Measurements from ENCODE around the gene PMS2. TPM values are rescaled to one million over a fixed set of nuclear protein-coding genes. Genes with fewer than 3 reads are reported as not detected.

Gene PMS2
- total RNA-seq, 4 donors from 2014 or later = 16.3 to 40.6 (median 21.6) TPM

- H3K36me3 ChIP-seq = peaks cover 91% of the 10 kb centered on the region
- 83% methylated on average over 3 of the region's 3 CpGs for WGBS
- DNase-seq (ENCODE audit: low spot score in 2 of 2) = no peak
- TF ChIP-seq, protein P1, sequence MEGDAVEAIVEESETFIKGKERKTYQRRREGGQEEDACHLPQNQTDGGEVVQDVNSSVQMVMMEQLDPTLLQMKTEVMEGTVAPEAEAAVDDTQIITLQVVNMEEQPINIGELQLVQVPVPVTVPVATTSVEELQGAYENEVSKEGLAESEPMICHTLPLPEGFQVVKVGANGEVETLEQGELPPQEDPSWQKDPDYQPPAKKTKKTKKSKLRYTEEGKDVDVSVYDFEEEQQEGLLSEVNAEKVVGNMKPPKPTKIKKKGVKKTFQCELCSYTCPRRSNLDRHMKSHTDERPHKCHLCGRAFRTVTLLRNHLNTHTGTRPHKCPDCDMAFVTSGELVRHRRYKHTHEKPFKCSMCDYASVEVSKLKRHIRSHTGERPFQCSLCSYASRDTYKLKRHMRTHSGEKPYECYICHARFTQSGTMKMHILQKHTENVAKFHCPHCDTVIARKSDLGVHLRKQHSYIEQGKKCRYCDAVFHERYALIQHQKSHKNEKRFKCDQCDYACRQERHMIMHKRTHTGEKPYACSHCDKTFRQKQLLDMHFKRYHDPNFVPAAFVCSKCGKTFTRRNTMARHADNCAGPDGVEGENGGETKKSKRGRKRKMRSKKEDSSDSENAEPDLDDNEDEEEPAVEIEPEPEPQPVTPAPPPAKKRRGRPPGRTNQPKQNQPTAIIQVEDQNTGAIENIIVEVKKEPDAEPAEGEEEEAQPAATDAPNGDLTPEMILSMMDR (IDR thresholded peaks at IDR 0.05) = no peak
- TF ChIP-seq POLR2AphosphoS5 (IDR thresholded peaks at IDR 0.05) (no peak), EP300 (IDR thresholded peaks at IDR 0.05) (no peak), POLR2A (IDR thresholded peaks at IDR 0.05) (no peak)
- peaks cover 7% of the 10 kb centered on the region for H3K4me1 ChIP-seq
- H3K27me3 ChIP-seq = no peaks in the 10 kb centered on the region
- no peak overlapping the region for H3K27ac ChIP-seq
- H3K9me3 ChIP-seq = no peaks in the 10 kb centered on the region
- H3K4me3 ChIP-seq = no peak overlapping the region
Observed at GRCh38 chr7:6031567-6031966, 22.7 kb upstream of the PMS2 start.

GRCh38 chr7:6030988-6031387 lies 22.1 kb upstream of the PMS2 start, which contains the start of gene ANKRD61:
Gene ANKRD61, plus strand, starts transcription at chr7:6031376. Its CDS starts 0 bp downstream, at chr7:6031376.
- no peak within 1 kb of the TSS for H3K4me3 ChIP-seq
- WGBS = 73% methylated on average over 2 of the region's 2 CpGs
- TF ChIP-seq EP300 (IDR thresholded peaks at IDR 0.05) (no peak), POLR2AphosphoS5 (IDR thresholded peaks at IDR 0.05) (no peak), POLR2A (IDR thresholded peaks at IDR 0.05) (no peak)
- TF ChIP-seq, protein P1 (IDR thresholded peaks at IDR 0.05) = no peak
- peaks cover 12% of the 10 kb centered on the region for H3K4me1 ChIP-seq
- no peaks in the 10 kb centered on the region for H3K9me3 ChIP-seq
- no peak within 1 kb of the TSS for H3K27ac ChIP-seq
- peaks cover 91% of the 10 kb centered on the region for H3K36me3 ChIP-seq
- DNase-seq (ENCODE audit: low spot score in 2 of 2) = no peak
- no peaks in the 10 kb centered on the region for H3K27me3 ChIP-seq

DNA sequence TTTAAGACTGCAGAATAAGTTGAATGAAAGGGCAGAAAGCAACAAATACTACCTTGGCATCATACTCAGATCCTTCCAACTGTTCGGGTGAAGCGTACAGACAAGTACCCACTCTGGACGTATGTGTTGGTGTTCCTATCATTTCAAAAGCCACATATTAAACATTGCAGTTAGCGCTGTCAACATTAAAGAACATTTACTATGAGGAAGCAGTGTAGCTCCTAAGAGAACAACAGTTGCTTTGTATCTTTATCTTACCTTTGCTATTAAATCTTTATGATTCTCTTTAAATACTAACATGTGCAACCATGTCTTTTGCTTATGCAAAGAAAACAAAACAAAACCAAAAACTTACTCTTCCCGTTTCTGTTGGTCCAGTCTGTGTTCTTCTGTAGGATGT lies 19.7 kb upstream of the PMS2 start:
- Histone ChIP-seq H3K27me3 (no peaks in the 10 kb centered on the region), H3K4me1 (peaks cover 12% of the 10 kb centered on the region), H3K36me3 (peaks cover 92% of the 10 kb centered on the region), H3K27ac (no peak overlapping the region), H3K9me3 (no peaks in the 10 kb centered on the region), H3K4me3 (no peak overlapping the region)
- WGBS = 91% methylated on average over 5 of the region's 5 CpGs
- TF ChIP-seq, protein P1 (IDR thresholded peaks at IDR 0.05) = no peak
- TF ChIP-seq EP300 (IDR thresholded peaks at IDR 0.05) (no peak), POLR2AphosphoS5 (IDR thresholded peaks at IDR 0.05) (no peak), POLR2A (IDR thresholded peaks at IDR 0.05) (no peak)
- no peak for DNase-seq (ENCODE audit: low spot score in 2 of 2)

- peaks cover 92% of the 10 kb centered on the region for H3K36me3 ChIP-seq
Observed at GRCh38 chr7:6027806-6028365, 19.0 kb upstream of the PMS2 start.

GRCh38 chr7:6026820-6027311 lies 18.0 kb upstream of the PMS2 start:
- DNase-seq (ENCODE audit: low spot score in 2 of 2) = no peak
- 69% methylated on average over 12 of the region's 12 CpGs for WGBS
- Histone ChIP-seq H3K9me3 (no peaks in the 10 kb centered on the region), H3K4me1 (peaks cover 12% of the 10 kb centered on the region), H3K4me3 (no peak overlapping the region), H3K27me3 (no peaks in the 10 kb centered on the region), H3K36me3 (peaks cover 93% of the 10 kb centered on the region), H3K27ac (peak overlapping the region; percentile 7)
- TF ChIP-seq POLR2AphosphoS5 (IDR thresholded peaks at IDR 0.05) (no peak), EP300 (IDR thresholded peaks at IDR 0.05) (no peak), POLR2A (IDR thresholded peaks at IDR 0.05) (no peak)
- TF ChIP-seq, protein P1 (IDR thresholded peaks at IDR 0.05) = no peak

More at GRCh38 chr7:6027806-6028365, 19.0 kb upstream of the PMS2 start:
- peak in 1 of 2 donors; percentile 1 for DNase-seq (ENCODE audit: low spot score in 2 of 2)
- Histone ChIP-seq H3K27me3 (no peaks in the 10 kb centered on the region), H3K4me3 (no peak overlapping the region), H3K9me3 (no peaks in the 10 kb centered on the region), H3K27ac (peak overlapping the region; percentile 7), H3K4me1 (peaks cover 12% of the 10 kb centered on the region)
- 100% methylated on average over 1 of the region's 1 CpG for WGBS
- TF ChIP-seq, protein P1 (IDR thresholded peaks at IDR 0.05) = no peak
- no peak for TF ChIP-seq EP300 (IDR thresholded peaks at IDR 0.05)
- no peak for TF ChIP-seq POLR2A (IDR thresholded peaks at IDR 0.05)
- no peak for TF ChIP-seq POLR2AphosphoS5 (IDR thresholded peaks at IDR 0.05)

Data from suprapubic skin (tissue), 4 donors.